Measurements from ENCODE around the gene GNG11. TPM values are rescaled to one million over a fixed set of nuclear protein-coding genes. Genes with fewer than 3 reads are reported as not detected.

GNG11 gene
- not detected for total RNA-seq
- not detected for polyA plus RNA-seq

GRCh38 chr7:93921607-93922566 lies at the start of gene GNG11:
Gene GNG11 (plus strand): TSS chr7:93921735. CDS start chr7:93922138, 403 bp downstream.
- Histone ChIP-seq H3K4me1 (ENCODE audit: insufficient read depth, low read length) (no peaks in the 10 kb centered on the region), H3K4me3 (ENCODE audit: low read length) (no peak within 1 kb of the TSS), H3K9me3 (ENCODE audit: low read length) (no peaks in the 10 kb centered on the region), H3K36me3 (ENCODE audit: insufficient read depth, low read length) (no peaks in the 10 kb centered on the region), H3K27me3 (ENCODE audit: insufficient read depth, low read length, poor library complexity, severe bottlenecking) (peaks cover 8% of the 10 kb centered on the region), H3K27ac (ENCODE audit: low read depth, low read length) (no peak within 1 kb of the TSS)
- Mint-ChIP-seq H3K36me3 (no peaks in the 10 kb centered on the region), H3K4me3 (peak within 1 kb of the TSS in 6 of 7 donors; percentile 47 to 68 (median 64)), H3K4me1 (peaks cover 0 to 6% (median 2%) of the 10 kb centered on the region in 3 donors), H3K27me3 (peaks cover 23 to 49% of the 10 kb centered on the region in 2 donors), H3K27ac (no peak within 1 kb of the TSS), H3K9me3 (no peaks in the 10 kb centered on the region)
- ChIA-PET POLR2A (no interaction called here), CTCF (interaction anchor here (0.9 kb wide), 1 partner anchor 12 kb away, joined by 3 read pairs; no protein-coding TSS in a partner anchor)
- DNase-seq: peak in 2 of 5 donors; percentile 3 to 37

DNA sequence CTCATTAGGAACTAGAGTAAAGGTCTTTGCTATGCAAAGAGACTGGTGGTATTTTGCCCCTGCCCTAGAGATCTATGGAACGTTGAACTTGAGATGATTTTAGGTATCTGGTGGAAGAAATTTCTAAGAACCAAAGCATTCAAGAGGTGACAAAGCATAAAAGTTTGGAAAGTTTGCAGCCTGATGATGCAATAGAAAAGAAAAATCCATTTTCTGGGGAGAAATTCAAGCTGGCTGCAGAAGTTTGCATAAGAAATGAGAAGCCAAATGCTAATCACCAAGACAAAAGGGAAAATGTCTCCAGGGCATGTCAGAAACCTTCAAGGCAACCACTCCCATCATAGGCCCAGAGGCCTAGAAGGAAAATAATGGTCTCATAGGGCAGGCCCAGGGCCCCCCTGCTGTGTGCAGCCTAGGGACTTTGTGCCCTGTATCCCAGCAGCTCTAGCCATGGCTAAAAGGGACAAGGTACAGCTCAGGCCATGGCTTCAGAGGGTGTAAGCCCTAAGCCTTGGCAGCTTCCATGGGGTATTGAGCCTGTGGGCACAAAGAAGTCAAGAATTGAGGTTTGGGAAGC lies 47.4 kb upstream of the GNG11 start:
- no peak overlapping the region for H3K4me3 ChIP-seq (ENCODE audit: low read length)
- Mint-ChIP-seq H3K4me3 (no peak overlapping the region), H3K27ac (no peak overlapping the region), H3K36me3 (no peaks in the 10 kb centered on the region), H3K27me3 (no peaks in the 10 kb centered on the region), H3K9me3 (peaks cover 0 to 8% (median 3%) of the 10 kb centered on the region in 5 donors), H3K4me1 (peaks cover 0 to 5% (median 0%) of the 10 kb centered on the region in 3 donors)
- no peak overlapping the region for H3K27ac ChIP-seq (ENCODE audit: low read depth, low read length)
- no peaks in the 10 kb centered on the region for H3K27me3 ChIP-seq (ENCODE audit: insufficient read depth, low read length, poor library complexity, severe bottlenecking)
- POLR2A ChIA-PET: no interaction called here
- no peaks in the 10 kb centered on the region for H3K36me3 ChIP-seq (ENCODE audit: insufficient read depth, low read length)
- H3K4me1 ChIP-seq (ENCODE audit: insufficient read depth, low read length): no peaks in the 10 kb centered on the region
- CTCF ChIA-PET: no interaction called here
- DNase-seq: no peak
- H3K9me3 ChIP-seq (ENCODE audit: low read length): no peaks in the 10 kb centered on the region

DNA sequence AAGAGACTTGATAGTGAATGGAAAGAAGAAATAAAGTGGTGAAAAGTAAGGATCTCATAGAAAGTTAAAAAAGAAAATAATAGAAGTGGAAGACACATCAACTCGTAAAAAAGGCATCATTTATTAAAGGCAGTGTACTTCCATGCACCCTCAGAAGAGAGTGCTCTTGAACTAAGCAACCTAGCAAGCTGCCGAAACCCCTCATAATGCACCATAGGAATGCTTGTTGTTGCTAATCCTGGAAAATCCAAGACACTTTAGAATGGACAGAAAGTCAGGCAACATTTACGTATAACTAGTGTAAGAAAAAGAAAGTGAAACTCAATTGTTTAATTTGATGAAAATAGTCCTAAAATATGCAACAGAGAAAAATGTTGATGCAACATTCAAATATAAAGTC lies 43.8 kb upstream of the GNG11 start:
- Mint-ChIP-seq H3K27me3 (peaks cover 0 to 1% of the 10 kb centered on the region in 2 donors), H3K27ac (no peak overlapping the region), H3K4me1 (peaks cover 0 to 5% (median 0%) of the 10 kb centered on the region in 3 donors), H3K4me3 (peak overlapping the region in 1 of 7 donors; percentile 60), H3K36me3 (no peaks in the 10 kb centered on the region), H3K9me3 (peaks cover 0 to 15% (median 3%) of the 10 kb centered on the region in 5 donors)
- DNase-seq: no peak
- Histone ChIP-seq H3K27me3 (ENCODE audit: insufficient read depth, low read length, poor library complexity, severe bottlenecking) (no peaks in the 10 kb centered on the region), H3K9me3 (ENCODE audit: low read length) (no peaks in the 10 kb centered on the region), H3K4me3 (ENCODE audit: low read length) (no peak overlapping the region), H3K36me3 (ENCODE audit: insufficient read depth, low read length) (no peaks in the 10 kb centered on the region), H3K4me1 (ENCODE audit: insufficient read depth, low read length) (no peaks in the 10 kb centered on the region), H3K27ac (ENCODE audit: low read depth, low read length) (no peak overlapping the region)
- ChIA-PET POLR2A (no interaction called here), CTCF (no interaction called here)

- Mint-ChIP-seq H3K36me3 (no peaks in the 10 kb centered on the region), H3K27me3 (peaks cover 0 to 1% of the 10 kb centered on the region in 2 donors), H3K4me3 (no peak overlapping the region), H3K27ac (no peak overlapping the region), H3K9me3 (peaks cover 0 to 12% (median 0%) of the 10 kb centered on the region in 5 donors), H3K4me1 (peaks cover 0 to 5% (median 0%) of the 10 kb centered on the region in 3 donors)
- H3K4me1 ChIP-seq (ENCODE audit: insufficient read depth, low read length): no peaks in the 10 kb centered on the region
- no peak overlapping the region for H3K4me3 ChIP-seq (ENCODE audit: low read length)
- no peak for DNase-seq
- ChIA-PET CTCF (no interaction called here), POLR2A (no interaction called here)
- H3K36me3 ChIP-seq (ENCODE audit: insufficient read depth, low read length): no peaks in the 10 kb centered on the region
- no peaks in the 10 kb centered on the region for H3K9me3 ChIP-seq (ENCODE audit: low read length)
- H3K27me3 ChIP-seq (ENCODE audit: insufficient read depth, low read length, poor library complexity, severe bottlenecking): no peaks in the 10 kb centered on the region
- no peak overlapping the region for H3K27ac ChIP-seq (ENCODE audit: low read depth, low read length)
These were observed 42.2 kb upstream of the GNG11 start for GRCh38 chr7:93879356-93879755.

DNA sequence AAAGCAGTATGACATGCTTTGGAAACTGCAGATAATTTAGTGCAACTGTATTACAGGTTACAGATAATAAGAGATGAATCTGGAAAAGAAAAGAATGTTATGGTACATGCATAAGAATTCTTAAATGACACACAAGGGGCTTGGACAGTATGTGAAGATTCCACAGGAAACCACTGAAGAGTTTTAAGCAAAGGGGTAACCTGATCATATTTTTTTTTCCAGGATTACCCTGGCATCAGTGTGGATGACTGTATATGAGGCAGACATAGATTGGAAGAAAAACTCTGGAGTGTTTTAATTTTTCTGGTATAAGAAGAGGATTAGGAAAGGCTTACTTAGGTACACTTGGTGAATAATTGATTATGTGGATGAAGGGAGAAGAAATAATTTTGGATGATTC lies 39.1 kb upstream of the GNG11 start:
- ChIA-PET POLR2A (no interaction called here), CTCF (no interaction called here)
- Histone ChIP-seq H3K4me3 (ENCODE audit: low read length) (no peak overlapping the region), H3K4me1 (ENCODE audit: insufficient read depth, low read length) (no peaks in the 10 kb centered on the region), H3K27ac (ENCODE audit: low read depth, low read length) (no peak overlapping the region), H3K36me3 (ENCODE audit: insufficient read depth, low read length) (no peaks in the 10 kb centered on the region), H3K27me3 (ENCODE audit: insufficient read depth, low read length, poor library complexity, severe bottlenecking) (no peaks in the 10 kb centered on the region), H3K9me3 (ENCODE audit: low read length) (no peaks in the 10 kb centered on the region)
- peaks cover 0 to 1% of the 10 kb centered on the region in 2 donors for H3K27me3 Mint-ChIP-seq
- no peaks in the 10 kb centered on the region for H3K36me3 Mint-ChIP-seq
- H3K9me3 Mint-ChIP-seq: peaks cover 0 to 7% (median 0%) of the 10 kb centered on the region in 5 donors
- no peak for DNase-seq
- no peak overlapping the region for H3K4me3 Mint-ChIP-seq
- H3K4me1 Mint-ChIP-seq: peaks cover 0 to 3% (median 0%) of the 10 kb centered on the region in 3 donors
- no peak overlapping the region for H3K27ac Mint-ChIP-seq

DNA sequence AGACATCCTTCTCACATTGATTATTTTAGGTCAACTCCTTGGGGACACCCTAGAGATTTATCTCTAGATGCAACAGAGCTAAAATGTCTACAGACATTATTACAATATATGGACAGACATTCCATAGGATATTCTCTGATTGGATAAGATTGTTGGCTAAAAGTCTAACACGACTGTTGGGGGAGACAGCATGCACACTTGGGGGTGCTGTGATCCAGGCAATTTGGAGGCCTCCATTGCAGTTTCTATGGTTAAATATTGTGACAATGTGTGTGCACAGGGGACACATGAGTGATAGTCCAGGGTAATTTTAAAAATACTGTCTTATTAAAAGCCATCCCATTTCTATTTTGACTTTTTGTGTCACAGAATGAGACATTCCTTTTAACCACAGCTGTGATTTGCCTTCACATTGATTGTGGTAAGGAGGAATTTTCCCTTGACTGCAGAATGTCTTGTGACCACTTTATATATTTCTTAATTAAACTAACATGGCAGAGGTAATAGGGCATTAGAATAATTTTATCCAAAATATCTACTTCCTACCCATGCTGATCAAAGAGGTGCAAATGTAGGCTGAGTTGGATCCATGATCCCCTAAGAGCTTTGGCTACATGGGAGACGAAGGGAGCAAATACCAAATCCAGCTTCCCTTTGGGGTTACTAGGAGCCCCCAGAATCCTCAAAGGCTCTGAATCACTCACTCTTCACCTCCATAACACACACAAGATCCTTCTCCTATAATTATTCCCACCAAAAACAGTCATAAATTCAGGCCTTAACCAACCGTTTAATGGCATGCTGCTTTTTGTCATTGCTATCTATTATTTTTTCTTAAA lies 38.2 kb upstream of the GNG11 start:
- Histone ChIP-seq H3K4me1 (ENCODE audit: insufficient read depth, low read length) (no peaks in the 10 kb centered on the region), H3K4me3 (ENCODE audit: low read length) (no peak overlapping the region), H3K36me3 (ENCODE audit: insufficient read depth, low read length) (no peaks in the 10 kb centered on the region), H3K27ac (ENCODE audit: low read depth, low read length) (no peak overlapping the region), H3K9me3 (ENCODE audit: low read length) (no peaks in the 10 kb centered on the region), H3K27me3 (ENCODE audit: insufficient read depth, low read length, poor library complexity, severe bottlenecking) (no peaks in the 10 kb centered on the region)
- Mint-ChIP-seq H3K9me3 (peaks cover 0 to 7% (median 0%) of the 10 kb centered on the region in 5 donors), H3K36me3 (no peaks in the 10 kb centered on the region), H3K4me1 (no peaks in the 10 kb centered on the region), H3K4me3 (peak overlapping the region in 1 of 7 donors; percentile 27), H3K27me3 (peaks cover 5 to 6% of the 10 kb centered on the region in 2 donors), H3K27ac (no peak overlapping the region)
- no peak for DNase-seq
- ChIA-PET POLR2A (no interaction called here), CTCF (no interaction called here)

GRCh38 chr7:93883917-93884345 lies 37.6 kb upstream of the GNG11 start:
- H3K9me3 Mint-ChIP-seq: peaks cover 0 to 7% (median 0%) of the 10 kb centered on the region in 5 donors
- no peak overlapping the region for H3K27ac Mint-ChIP-seq
- Histone ChIP-seq H3K36me3 (ENCODE audit: insufficient read depth, low read length) (no peaks in the 10 kb centered on the region), H3K4me3 (ENCODE audit: low read length) (no peak overlapping the region), H3K4me1 (ENCODE audit: insufficient read depth, low read length) (no peaks in the 10 kb centered on the region), H3K27me3 (ENCODE audit: insufficient read depth, low read length, poor library complexity, severe bottlenecking) (no peaks in the 10 kb centered on the region), H3K9me3 (ENCODE audit: low read length) (no peaks in the 10 kb centered on the region), H3K27ac (ENCODE audit: low read depth, low read length) (no peak overlapping the region)
- no peak overlapping the region for H3K4me3 Mint-ChIP-seq
- no peak for DNase-seq
- ChIA-PET POLR2A (no interaction called here), CTCF (no interaction called here)
- H3K27me3 Mint-ChIP-seq: peaks cover 6 to 12% of the 10 kb centered on the region in 2 donors
- H3K4me1 Mint-ChIP-seq: no peaks in the 10 kb centered on the region
- no peaks in the 10 kb centered on the region for H3K36me3 Mint-ChIP-seq
